Measurements from ENCODE around the gene ADARB1. TPM values are rescaled to one million over a fixed set of nuclear protein-coding genes. Genes with fewer than 3 reads are reported as not detected.

The ADARB1 gene
- total RNA-seq, 1 experiment from 2014 or later: 2.9 TPM

GRCh38 chr21:45060675-45061311 is 13.6 kb upstream of the ADARB1 start:
- Histone ChIP-seq H3K27me3 (peaks cover 16% of the 10 kb centered on the region), H3K9me3 (no peaks in the 10 kb centered on the region), H3K4me3 (no peak overlapping the region), H3K36me3 (no peaks in the 10 kb centered on the region)
- DNase-seq: no peak

- Histone ChIP-seq H3K4me3 (no peak overlapping the region), H3K9me3 (no peaks in the 10 kb centered on the region), H3K36me3 (no peaks in the 10 kb centered on the region), H3K27me3 (peaks cover 7% of the 10 kb centered on the region)
- no peak for DNase-seq
These were observed 10.3 kb upstream of the ADARB1 start for GRCh38 chr21:45064091-45064490.

GRCh38 chr21:45064618-45065399 is 9.6 kb upstream of the ADARB1 start:
- H3K27me3 ChIP-seq: peaks cover 7% of the 10 kb centered on the region
- no peak overlapping the region for H3K4me3 ChIP-seq
- no peak for DNase-seq
- no peaks in the 10 kb centered on the region for H3K36me3 ChIP-seq
- no peaks in the 10 kb centered on the region for H3K9me3 ChIP-seq

- Histone ChIP-seq H3K36me3 (no peaks in the 10 kb centered on the region), H3K9me3 (no peaks in the 10 kb centered on the region), H3K27me3 (no peaks in the 10 kb centered on the region; the same call in none of the 2 replicates), H3K4me3 (no peak overlapping the region)
- DNase-seq: no peak
These were observed 6.7 kb upstream of the ADARB1 start for GRCh38 chr21:45067462-45068285.

- Histone ChIP-seq H3K9me3 (no peaks in the 10 kb centered on the region), H3K4me3 (no peak overlapping the region), H3K27me3 (no peaks in the 10 kb centered on the region; the same call in 1 of the 2 replicates), H3K36me3 (no peaks in the 10 kb centered on the region)
- DNase-seq: no peak
These were observed 5.3 kb upstream of the ADARB1 start for GRCh38 chr21:45069085-45069484.

- DNase-seq: no peak
- no peak overlapping the region for H3K4me3 ChIP-seq
These were observed 4.7 kb upstream of the ADARB1 start for GRCh38 chr21:45069711-45070110.

GRCh38 chr21:45071078-45071873 is 3.1 kb upstream of the ADARB1 start:
- H3K4me3 ChIP-seq: no peak overlapping the region
- H3K27me3 ChIP-seq: peaks cover 13% of the 10 kb centered on the region
- DNase-seq: no peak
- H3K9me3 ChIP-seq: no peaks in the 10 kb centered on the region
- H3K36me3 ChIP-seq: no peaks in the 10 kb centered on the region

More at GRCh38 chr21:45069711-45070110, 4.7 kb upstream of the ADARB1 start:
- H3K36me3 ChIP-seq: no peaks in the 10 kb centered on the region
- no peaks in the 10 kb centered on the region for H3K9me3 ChIP-seq
- H3K27me3 ChIP-seq: no peaks in the 10 kb centered on the region; the same call in 1 of the 2 replicates

- H3K27me3 ChIP-seq: peaks cover 13% of the 10 kb centered on the region
- no peaks in the 10 kb centered on the region for H3K9me3 ChIP-seq
- no peaks in the 10 kb centered on the region for H3K36me3 ChIP-seq
These were observed 2.3 kb upstream of the ADARB1 start for GRCh38 chr21:45071874-45072737.

GRCh38 chr21:45072738-45073300 is 1.6 kb upstream of the ADARB1 start:
- peaks cover 13% of the 10 kb centered on the region for H3K27me3 ChIP-seq
- H3K4me3 ChIP-seq: no peak overlapping the region

More at GRCh38 chr21:45071874-45072737, 2.3 kb upstream of the ADARB1 start:
- no peak overlapping the region for H3K4me3 ChIP-seq
- DNase-seq: no peak

GRCh38 chr21:45073301-45074047 is 906 bp upstream of the ADARB1 start:
- no peak for DNase-seq
- Histone ChIP-seq H3K27me3 (peaks cover 13% of the 10 kb centered on the region), H3K36me3 (no peaks in the 10 kb centered on the region), H3K9me3 (no peaks in the 10 kb centered on the region), H3K4me3 (peak overlapping the region; percentile 63)

More at GRCh38 chr21:45072738-45073300, 1.6 kb upstream of the ADARB1 start:
- DNase-seq: no peak
- Histone ChIP-seq H3K9me3 (no peaks in the 10 kb centered on the region), H3K36me3 (no peaks in the 10 kb centered on the region)

GRCh38 chr21:45074818-45075595 is 627 bp downstream of the ADARB1 start:
- Histone ChIP-seq H3K4me3 (peak overlapping the region; percentile 50), H3K9me3 (no peaks in the 10 kb centered on the region), H3K36me3 (no peaks in the 10 kb centered on the region), H3K27me3 (peaks cover 13% of the 10 kb centered on the region)
- DNase-seq: no peak

GRCh38 chr21:45075596-45076244 is 1.3 kb downstream of the ADARB1 start:
- no peaks in the 10 kb centered on the region for H3K36me3 ChIP-seq
- no peak for DNase-seq
- peak overlapping the region; percentile 50; the same call in 1 of the 2 replicates for H3K4me3 ChIP-seq

GRCh38 chr21:45076245-45076711 is 1.9 kb downstream of the ADARB1 start:
- peaks cover 13% of the 10 kb centered on the region for H3K27me3 ChIP-seq
- DNase-seq: no peak
- no peaks in the 10 kb centered on the region for H3K36me3 ChIP-seq
- 0 out of 2 replicates have a peak overlapping the region, but pooled peaks have one; percentile 50 for H3K4me3 ChIP-seq
- H3K9me3 ChIP-seq: no peaks in the 10 kb centered on the region

More at GRCh38 chr21:45075596-45076244, 1.3 kb downstream of the ADARB1 start:
- Histone ChIP-seq H3K9me3 (no peaks in the 10 kb centered on the region), H3K27me3 (peaks cover 13% of the 10 kb centered on the region)
